ENCODE results near the gene ZBTB16. TPM values are rescaled to one million over a fixed set of nuclear protein-coding genes. Genes with fewer than 3 reads are reported as not detected.

The ZBTB16 gene
- total and polyA plus RNA-seq, 2 experiments from 2014 or later: 0.29 to 1.4 TPM

DNA sequence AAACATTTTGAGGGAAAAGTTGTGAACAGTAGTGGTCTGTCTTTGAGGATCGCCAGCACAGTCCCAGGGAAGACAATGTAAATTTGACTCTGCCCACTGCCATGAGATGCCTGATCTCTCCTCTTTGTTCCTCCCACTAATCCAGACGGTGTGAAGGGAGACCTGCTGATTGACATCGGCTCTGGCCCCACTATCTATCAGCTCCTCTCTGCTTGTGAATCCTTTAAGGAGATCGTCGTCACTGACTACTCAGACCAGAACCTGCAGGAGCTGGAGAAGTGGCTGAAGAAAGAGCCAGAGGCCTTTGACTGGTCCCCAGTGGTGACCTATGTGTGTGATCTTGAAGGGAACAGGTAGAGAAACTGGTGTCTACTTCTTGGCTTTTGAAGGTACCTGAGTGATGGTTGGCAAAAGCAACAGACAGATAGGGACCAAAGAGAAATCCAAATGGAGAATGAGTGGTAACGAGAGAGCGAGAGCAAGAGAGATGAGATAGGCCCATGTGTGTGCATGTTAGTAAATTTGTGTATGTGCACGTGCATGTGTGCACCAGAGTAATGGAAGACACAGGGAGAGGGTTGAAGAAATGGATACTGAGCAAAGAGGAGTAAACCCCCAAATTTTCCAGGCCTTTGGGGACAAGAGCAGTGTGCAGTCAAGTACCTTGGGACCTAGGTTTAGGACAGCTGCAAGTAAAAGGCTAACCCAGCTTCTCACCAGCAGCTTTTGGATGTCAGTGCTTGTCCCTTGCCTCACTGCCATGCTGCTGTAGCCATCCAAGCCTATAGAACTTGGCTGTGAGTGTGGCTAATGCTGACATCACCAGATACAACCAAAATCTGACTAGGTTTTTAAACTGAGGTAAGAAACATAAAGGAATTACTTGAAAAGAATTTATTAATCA lies 238.5 kb downstream of the ZBTB16 start:
- H2AFZ ChIP-seq: no peak overlapping the region
- H3K4me1 Mint-ChIP-seq: no peaks in the 10 kb centered on the region
- no peak overlapping the region for H3K4me3 Mint-ChIP-seq
- no peaks in the 10 kb centered on the region for H3K79me2 ChIP-seq (replicated peaks; ENCODE audit: insufficient read depth)
- no peak for DNase-seq (ENCODE audit: low spot score)
- no peaks in the 10 kb centered on the region for H3F3A ChIP-seq (replicated peaks; ENCODE audit: low read depth)
- H3K9me3 Mint-ChIP-seq: peaks cover 13% of the 10 kb centered on the region
- TF ChIP-seq, protein P1, sequence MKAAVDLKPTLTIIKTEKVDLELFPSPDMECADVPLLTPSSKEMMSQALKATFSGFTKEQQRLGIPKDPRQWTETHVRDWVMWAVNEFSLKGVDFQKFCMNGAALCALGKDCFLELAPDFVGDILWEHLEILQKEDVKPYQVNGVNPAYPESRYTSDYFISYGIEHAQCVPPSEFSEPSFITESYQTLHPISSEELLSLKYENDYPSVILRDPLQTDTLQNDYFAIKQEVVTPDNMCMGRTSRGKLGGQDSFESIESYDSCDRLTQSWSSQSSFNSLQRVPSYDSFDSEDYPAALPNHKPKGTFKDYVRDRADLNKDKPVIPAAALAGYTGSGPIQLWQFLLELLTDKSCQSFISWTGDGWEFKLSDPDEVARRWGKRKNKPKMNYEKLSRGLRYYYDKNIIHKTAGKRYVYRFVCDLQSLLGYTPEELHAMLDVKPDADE (IDR thresholded peaks at IDR 0.05): no peak
- TF ChIP-seq EZH2 (IDR thresholded peaks at IDR 0.05; ENCODE audit: low read depth, unreplicated experiment) (no peak), ZNF114 (CRISPR knock-in tag; IDR thresholded peaks at IDR 0.05) (no peak), POLR2AphosphoS5 (IDR thresholded peaks at IDR 0.05; ENCODE audit: low read depth) (no peak), CREB1 (CRISPR knock-in tag; IDR thresholded peaks at IDR 0.05; ENCODE audit: low read depth) (no peak), JUNB (IDR thresholded peaks at IDR 0.05; ENCODE audit: unreplicated experiment) (no peak), NANOG (IDR thresholded peaks at IDR 0.05; ENCODE audit: borderline replicate concordance) (no peak), EZH2phosphoT487 (IDR thresholded peaks at IDR 0.05; ENCODE audit: unreplicated experiment) (no peak), ZNF331 (CRISPR knock-in tag; IDR thresholded peaks at IDR 0.05; ENCODE audit: low read depth) (no peak), STAT1 (IDR thresholded peaks at IDR 0.05; ENCODE audit: unreplicated experiment) (no peak)
- TF ChIP-seq, protein P2, sequence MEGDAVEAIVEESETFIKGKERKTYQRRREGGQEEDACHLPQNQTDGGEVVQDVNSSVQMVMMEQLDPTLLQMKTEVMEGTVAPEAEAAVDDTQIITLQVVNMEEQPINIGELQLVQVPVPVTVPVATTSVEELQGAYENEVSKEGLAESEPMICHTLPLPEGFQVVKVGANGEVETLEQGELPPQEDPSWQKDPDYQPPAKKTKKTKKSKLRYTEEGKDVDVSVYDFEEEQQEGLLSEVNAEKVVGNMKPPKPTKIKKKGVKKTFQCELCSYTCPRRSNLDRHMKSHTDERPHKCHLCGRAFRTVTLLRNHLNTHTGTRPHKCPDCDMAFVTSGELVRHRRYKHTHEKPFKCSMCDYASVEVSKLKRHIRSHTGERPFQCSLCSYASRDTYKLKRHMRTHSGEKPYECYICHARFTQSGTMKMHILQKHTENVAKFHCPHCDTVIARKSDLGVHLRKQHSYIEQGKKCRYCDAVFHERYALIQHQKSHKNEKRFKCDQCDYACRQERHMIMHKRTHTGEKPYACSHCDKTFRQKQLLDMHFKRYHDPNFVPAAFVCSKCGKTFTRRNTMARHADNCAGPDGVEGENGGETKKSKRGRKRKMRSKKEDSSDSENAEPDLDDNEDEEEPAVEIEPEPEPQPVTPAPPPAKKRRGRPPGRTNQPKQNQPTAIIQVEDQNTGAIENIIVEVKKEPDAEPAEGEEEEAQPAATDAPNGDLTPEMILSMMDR (conservative IDR thresholded peaks at IDR 0.05; ENCODE audit: low read depth in 2 of 2): no peak
- TF ChIP-seq, protein P3, sequence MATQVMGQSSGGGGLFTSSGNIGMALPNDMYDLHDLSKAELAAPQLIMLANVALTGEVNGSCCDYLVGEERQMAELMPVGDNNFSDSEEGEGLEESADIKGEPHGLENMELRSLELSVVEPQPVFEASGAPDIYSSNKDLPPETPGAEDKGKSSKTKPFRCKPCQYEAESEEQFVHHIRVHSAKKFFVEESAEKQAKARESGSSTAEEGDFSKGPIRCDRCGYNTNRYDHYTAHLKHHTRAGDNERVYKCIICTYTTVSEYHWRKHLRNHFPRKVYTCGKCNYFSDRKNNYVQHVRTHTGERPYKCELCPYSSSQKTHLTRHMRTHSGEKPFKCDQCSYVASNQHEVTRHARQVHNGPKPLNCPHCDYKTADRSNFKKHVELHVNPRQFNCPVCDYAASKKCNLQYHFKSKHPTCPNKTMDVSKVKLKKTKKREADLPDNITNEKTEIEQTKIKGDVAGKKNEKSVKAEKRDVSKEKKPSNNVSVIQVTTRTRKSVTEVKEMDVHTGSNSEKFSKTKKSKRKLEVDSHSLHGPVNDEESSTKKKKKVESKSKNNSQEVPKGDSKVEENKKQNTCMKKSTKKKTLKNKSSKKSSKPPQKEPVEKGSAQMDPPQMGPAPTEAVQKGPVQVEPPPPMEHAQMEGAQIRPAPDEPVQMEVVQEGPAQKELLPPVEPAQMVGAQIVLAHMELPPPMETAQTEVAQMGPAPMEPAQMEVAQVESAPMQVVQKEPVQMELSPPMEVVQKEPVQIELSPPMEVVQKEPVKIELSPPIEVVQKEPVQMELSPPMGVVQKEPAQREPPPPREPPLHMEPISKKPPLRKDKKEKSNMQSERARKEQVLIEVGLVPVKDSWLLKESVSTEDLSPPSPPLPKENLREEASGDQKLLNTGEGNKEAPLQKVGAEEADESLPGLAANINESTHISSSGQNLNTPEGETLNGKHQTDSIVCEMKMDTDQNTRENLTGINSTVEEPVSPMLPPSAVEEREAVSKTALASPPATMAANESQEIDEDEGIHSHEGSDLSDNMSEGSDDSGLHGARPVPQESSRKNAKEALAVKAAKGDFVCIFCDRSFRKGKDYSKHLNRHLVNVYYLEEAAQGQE (IDR thresholded peaks at IDR 0.05; ENCODE audit: unreplicated experiment): no peak
- TF ChIP-seq, protein P4, sequence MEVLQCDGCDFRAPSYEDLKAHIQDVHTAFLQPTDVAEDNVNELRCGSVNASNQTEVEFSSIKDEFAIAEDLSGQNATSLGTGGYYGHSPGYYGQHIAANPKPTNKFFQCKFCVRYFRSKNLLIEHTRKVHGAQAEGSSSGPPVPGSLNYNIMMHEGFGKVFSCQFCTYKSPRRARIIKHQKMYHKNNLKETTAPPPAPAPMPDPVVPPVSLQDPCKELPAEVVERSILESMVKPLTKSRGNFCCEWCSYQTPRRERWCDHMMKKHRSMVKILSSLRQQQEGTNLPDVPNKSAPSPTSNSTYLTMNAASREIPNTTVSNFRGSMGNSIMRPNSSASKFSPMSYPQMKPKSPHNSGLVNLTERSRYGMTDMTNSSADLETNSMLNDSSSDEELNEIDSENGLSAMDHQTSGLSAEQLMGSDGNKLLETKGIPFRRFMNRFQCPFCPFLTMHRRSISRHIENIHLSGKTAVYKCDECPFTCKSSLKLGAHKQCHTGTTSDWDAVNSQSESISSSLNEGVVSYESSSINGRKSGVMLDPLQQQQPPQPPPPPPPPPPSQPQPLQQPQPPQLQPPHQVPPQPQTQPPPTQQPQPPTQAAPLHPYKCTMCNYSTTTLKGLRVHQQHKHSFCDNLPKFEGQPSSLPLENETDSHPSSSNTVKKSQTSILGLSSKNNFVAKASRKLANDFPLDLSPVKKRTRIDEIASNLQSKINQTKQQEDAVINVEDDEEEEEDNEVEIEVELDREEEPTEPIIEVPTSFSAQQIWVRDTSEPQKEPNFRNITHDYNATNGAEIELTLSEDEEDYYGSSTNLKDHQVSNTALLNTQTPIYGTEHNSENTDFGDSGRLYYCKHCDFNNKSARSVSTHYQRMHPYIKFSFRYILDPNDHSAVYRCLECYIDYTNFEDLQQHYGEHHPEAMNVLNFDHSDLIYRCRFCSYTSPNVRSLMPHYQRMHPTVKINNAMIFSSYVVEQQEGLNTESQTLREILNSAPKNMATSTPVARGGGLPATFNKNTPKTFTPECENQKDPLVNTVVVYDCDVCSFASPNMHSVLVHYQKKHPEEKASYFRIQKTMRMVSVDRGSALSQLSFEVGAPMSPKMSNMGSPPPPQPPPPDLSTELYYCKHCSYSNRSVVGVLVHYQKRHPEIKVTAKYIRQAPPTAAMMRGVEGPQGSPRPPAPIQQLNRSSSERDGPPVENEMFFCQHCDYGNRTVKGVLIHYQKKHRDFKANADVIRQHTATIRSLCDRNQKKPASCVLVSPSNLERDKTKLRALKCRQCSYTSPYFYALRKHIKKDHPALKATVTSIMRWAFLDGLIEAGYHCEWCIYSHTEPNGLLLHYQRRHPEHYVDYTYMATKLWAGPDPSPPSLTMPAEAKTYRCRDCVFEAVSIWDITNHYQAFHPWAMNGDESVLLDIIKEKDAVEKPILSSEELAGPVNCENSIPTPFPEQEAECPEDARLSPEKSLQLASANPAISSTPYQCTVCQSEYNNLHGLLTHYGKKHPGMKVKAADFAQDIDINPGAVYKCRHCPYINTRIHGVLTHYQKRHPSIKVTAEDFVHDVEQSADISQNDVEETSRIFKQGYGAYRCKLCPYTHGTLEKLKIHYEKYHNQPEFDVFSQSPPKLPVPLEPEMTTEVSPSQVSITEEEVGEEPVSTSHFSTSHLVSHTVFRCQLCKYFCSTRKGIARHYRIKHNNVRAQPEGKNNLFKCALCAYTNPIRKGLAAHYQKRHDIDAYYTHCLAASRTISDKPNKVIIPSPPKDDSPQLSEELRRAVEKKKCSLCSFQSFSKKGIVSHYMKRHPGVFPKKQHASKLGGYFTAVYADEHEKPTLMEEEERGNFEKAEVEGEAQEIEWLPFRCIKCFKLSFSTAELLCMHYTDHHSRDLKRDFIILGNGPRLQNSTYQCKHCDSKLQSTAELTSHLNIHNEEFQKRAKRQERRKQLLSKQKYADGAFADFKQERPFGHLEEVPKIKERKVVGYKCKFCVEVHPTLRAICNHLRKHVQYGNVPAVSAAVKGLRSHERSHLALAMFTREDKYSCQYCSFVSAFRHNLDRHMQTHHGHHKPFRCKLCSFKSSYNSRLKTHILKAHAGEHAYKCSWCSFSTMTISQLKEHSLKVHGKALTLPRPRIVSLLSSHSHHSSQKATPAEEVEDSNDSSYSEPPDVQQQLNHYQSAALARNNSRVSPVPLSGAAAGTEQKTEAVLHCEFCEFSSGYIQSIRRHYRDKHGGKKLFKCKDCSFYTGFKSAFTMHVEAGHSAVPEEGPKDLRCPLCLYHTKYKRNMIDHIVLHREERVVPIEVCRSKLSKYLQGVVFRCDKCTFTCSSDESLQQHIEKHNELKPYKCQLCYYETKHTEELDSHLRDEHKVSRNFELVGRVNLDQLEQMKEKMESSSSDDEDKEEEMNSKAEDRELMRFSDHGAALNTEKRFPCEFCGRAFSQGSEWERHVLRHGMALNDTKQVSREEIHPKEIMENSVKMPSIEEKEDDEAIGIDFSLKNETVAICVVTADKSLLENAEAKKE (CRISPR knock-in tag; IDR thresholded peaks at IDR 0.05): no peak
- H3K27me3 Mint-ChIP-seq (ENCODE audit: insufficient read depth, low read depth, poor library complexity): peaks cover 1% of the 10 kb centered on the region
- H3K27ac ChIP-seq (ENCODE audit: low read depth): no peak overlapping the region
- no peaks in the 10 kb centered on the region for H4K20me1 ChIP-seq (replicated peaks; ENCODE audit: insufficient read depth)
- no peaks in the 10 kb centered on the region for H3K4me1 ChIP-seq (ENCODE audit: insufficient read depth)
- no peak overlapping the region for H3K27ac Mint-ChIP-seq
- H3K4me3 ChIP-seq: no peak overlapping the region
- H3K4me2 ChIP-seq: no peak overlapping the region
- H3K36me3 Mint-ChIP-seq (ENCODE audit: low read depth): peaks cover 4% of the 10 kb centered on the region; the same call in 1 of the 3 replicates
- no peaks in the 10 kb centered on the region for H3K27me3 ChIP-seq (ENCODE audit: insufficient read depth)
- no peak for ATAC-seq
- H3K36me3 ChIP-seq (ENCODE audit: insufficient read depth): no peaks in the 10 kb centered on the region
- H3K9me2 ChIP-seq (ENCODE audit: insufficient read depth): no peaks in the 10 kb centered on the region

Measured in GM23338 (cell line).